Cardiac muscle cell (in vitro differentiated cells and primary cell): ENCODE measurements around the gene GABRB3. TPM values are rescaled to one million over a fixed set of nuclear protein-coding genes. Genes with fewer than 3 reads are reported as not detected.

ENCODE experiments used
- DNase-seq, 2 donors: peaks; one replicate each; pipeline versions ENCODE4 v3.0.0 to v3.0.0-alpha.2; 2010 to 2017; ENCODE audit warnings: low read depth in 1 of 2, low spot score in 1 of 2
- H3K27ac ChIP-seq: fragments of 200-600 bp; sonication (generic); 2 replicates; pipeline ENCODE4 v1.5.1; 2016
- H3K27me3 ChIP-seq: fragments of 200-600 bp; sonication (generic); 2 replicates; pipeline ENCODE4 v1.6.0; 2016; ENCODE audit warnings: control low read depth
- H3K36me3 ChIP-seq: fragments of 200-600 bp; sonication (generic); 2 replicates; pipeline ENCODE4 v1.5.1; 2016; ENCODE audit warnings: control low read depth
- H3K4me1 ChIP-seq: fragments of 200-600 bp; sonication (generic); 2 replicates; pipeline ENCODE4 v1.8.1; 2017; ENCODE audit warnings: low read depth, mild to moderate bottlenecking, mixed run types
- H3K4me3 ChIP-seq: fragments of 200-600 bp; sonication (generic); 2 replicates; pipeline ENCODE4 v1.5.1; 2016; ENCODE audit warnings: mild to moderate bottlenecking
- H3K9me3 ChIP-seq: fragments of 200-600 bp; sonication (generic); 2 replicates; pipeline ENCODE4 v1.5.1; 2017; ENCODE audit warnings: low read depth, mild to moderate bottlenecking, control low read depth
- CTCF ChIP-seq: IDR thresholded peaks from 2 replicates; pipeline ENCODE4 v1.5.1; 2012; ENCODE audit warnings: low read depth, mild to moderate bottlenecking, low read length
- polyA plus RNA-seq: library from polyadenylated mRNA; unstranded; fragments of >200 nt; fragmentation: Nextera tagmentation; extraction: Ambion mirVana; gene quantifications from 2 replicates; pipeline ENCODE4 v1.2.1, GENCODE V29; 2016
- total RNA-seq: library from RNA; depleted of rRNA; stranded (reverse); fragments of >200 nt; gene quantifications from 2 replicates; pipeline ENCODE4 v1.2.3, GENCODE V29; 2016

GABRB3 gene
- total and polyA plus RNA-seq, 2 experiments from 2014 or later = 1.2 to 3.0 TPM

- Histone ChIP-seq H3K4me3 (no peak overlapping the region), H3K27ac (no peak overlapping the region), H3K27me3 (peaks cover 27% of the 10 kb centered on the region), H3K4me1 (no peaks in the 10 kb centered on the region), H3K36me3 (no peaks in the 10 kb centered on the region), H3K9me3 (no peaks in the 10 kb centered on the region)
- no peak for TF ChIP-seq CTCF
- no peak for DNase-seq
Observed at GRCh38 chr15:26711445-26711844, 61.4 kb downstream of the GABRB3 start.

GRCh38 chr15:26702381-26702780, 70.5 kb downstream of the GABRB3 start:
- Histone ChIP-seq H3K9me3 (no peaks in the 10 kb centered on the region), H3K4me1 (no peaks in the 10 kb centered on the region), H3K27me3 (peaks cover 22% of the 10 kb centered on the region), H3K27ac (no peak overlapping the region), H3K36me3 (no peaks in the 10 kb centered on the region), H3K4me3 (no peak overlapping the region)
- DNase-seq = no peak
- no peak for TF ChIP-seq CTCF

GRCh38 chr15:26698555-26698954, 74.3 kb downstream of the GABRB3 start:
- no peak overlapping the region for H3K4me3 ChIP-seq
- no peak for DNase-seq
- no peaks in the 10 kb centered on the region for H3K36me3 ChIP-seq
- no peak for TF ChIP-seq CTCF
- H3K4me1 ChIP-seq = no peaks in the 10 kb centered on the region
- no peak overlapping the region for H3K27ac ChIP-seq
- no peaks in the 10 kb centered on the region for H3K9me3 ChIP-seq
- H3K27me3 ChIP-seq = no peaks in the 10 kb centered on the region

GRCh38 chr15:26697913-26698312, 75.0 kb downstream of the GABRB3 start:
- no peaks in the 10 kb centered on the region for H3K9me3 ChIP-seq
- H3K36me3 ChIP-seq = no peaks in the 10 kb centered on the region
- no peaks in the 10 kb centered on the region for H3K4me1 ChIP-seq
- no peak overlapping the region for H3K27ac ChIP-seq
- DNase-seq = no peak
- H3K27me3 ChIP-seq = no peaks in the 10 kb centered on the region
- H3K4me3 ChIP-seq = no peak overlapping the region
- TF ChIP-seq CTCF = no peak

- no peak for TF ChIP-seq CTCF
- no peaks in the 10 kb centered on the region for H3K4me1 ChIP-seq
- H3K27me3 ChIP-seq = no peaks in the 10 kb centered on the region
- no peaks in the 10 kb centered on the region for H3K9me3 ChIP-seq
- H3K27ac ChIP-seq = no peak overlapping the region
- no peaks in the 10 kb centered on the region for H3K36me3 ChIP-seq
- no peak for DNase-seq
- no peak overlapping the region for H3K4me3 ChIP-seq
Observed at GRCh38 chr15:26691249-26691648, 81.6 kb downstream of the GABRB3 start.

GRCh38 chr15:26690778-26691177, 82.1 kb downstream of the GABRB3 start:
- no peak for TF ChIP-seq CTCF
- H3K36me3 ChIP-seq = no peaks in the 10 kb centered on the region
- no peak overlapping the region for H3K27ac ChIP-seq
- H3K27me3 ChIP-seq = no peaks in the 10 kb centered on the region
- no peak overlapping the region for H3K4me3 ChIP-seq
- H3K9me3 ChIP-seq = no peaks in the 10 kb centered on the region
- DNase-seq = no peak
- H3K4me1 ChIP-seq = no peaks in the 10 kb centered on the region
